ENCODE data around the gene STK17B. TPM values are rescaled to one million over a fixed set of nuclear protein-coding genes. Genes with fewer than 3 reads are reported as not detected.
A peak's percentile ranks its signal among the peaks of the same experiment; 100 is the strongest.

STK17B gene
- total RNA-seq, result 66.9 TPM
- long read RNA-seq, full-length matches to known transcripts, result 6 of 11 reads
- long read RNA-seq, partial matches to known transcripts, result 1 of 11 reads
- long read RNA-seq, other reads (novel, unspliced or antisense), result 4 of 11 reads

GRCh38 chr2:196171248-196171871 is at the start of gene STK17B:
Gene STK17B (minus strand): TSS chr2:196171578. CDS start chr2:196163383, 8,195 bp downstream.
- H3K27me3 ChIP-seq, result no peaks in the 10 kb centered on the region
- H3K4me1 ChIP-seq, result peaks cover 19% of the 10 kb centered on the region
- no peaks in the 10 kb centered on the region for H3K36me3 ChIP-seq
- ATAC-seq (peak; percentile 96), DNase-seq (peak; percentile 98)
- H3K27ac ChIP-seq, result peak within 1 kb of the TSS; percentile 97
- TF ChIP-seq, protein P1, sequence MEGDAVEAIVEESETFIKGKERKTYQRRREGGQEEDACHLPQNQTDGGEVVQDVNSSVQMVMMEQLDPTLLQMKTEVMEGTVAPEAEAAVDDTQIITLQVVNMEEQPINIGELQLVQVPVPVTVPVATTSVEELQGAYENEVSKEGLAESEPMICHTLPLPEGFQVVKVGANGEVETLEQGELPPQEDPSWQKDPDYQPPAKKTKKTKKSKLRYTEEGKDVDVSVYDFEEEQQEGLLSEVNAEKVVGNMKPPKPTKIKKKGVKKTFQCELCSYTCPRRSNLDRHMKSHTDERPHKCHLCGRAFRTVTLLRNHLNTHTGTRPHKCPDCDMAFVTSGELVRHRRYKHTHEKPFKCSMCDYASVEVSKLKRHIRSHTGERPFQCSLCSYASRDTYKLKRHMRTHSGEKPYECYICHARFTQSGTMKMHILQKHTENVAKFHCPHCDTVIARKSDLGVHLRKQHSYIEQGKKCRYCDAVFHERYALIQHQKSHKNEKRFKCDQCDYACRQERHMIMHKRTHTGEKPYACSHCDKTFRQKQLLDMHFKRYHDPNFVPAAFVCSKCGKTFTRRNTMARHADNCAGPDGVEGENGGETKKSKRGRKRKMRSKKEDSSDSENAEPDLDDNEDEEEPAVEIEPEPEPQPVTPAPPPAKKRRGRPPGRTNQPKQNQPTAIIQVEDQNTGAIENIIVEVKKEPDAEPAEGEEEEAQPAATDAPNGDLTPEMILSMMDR (IDR thresholded peaks at IDR 0.05), result peak; percentile 14
- H3K9me3 ChIP-seq, result no peaks in the 10 kb centered on the region
- intact Hi-C loops (cut with DNase I), result no loop called here
- H3K4me3 ChIP-seq, result peak within 1 kb of the TSS; percentile 92

DNA sequence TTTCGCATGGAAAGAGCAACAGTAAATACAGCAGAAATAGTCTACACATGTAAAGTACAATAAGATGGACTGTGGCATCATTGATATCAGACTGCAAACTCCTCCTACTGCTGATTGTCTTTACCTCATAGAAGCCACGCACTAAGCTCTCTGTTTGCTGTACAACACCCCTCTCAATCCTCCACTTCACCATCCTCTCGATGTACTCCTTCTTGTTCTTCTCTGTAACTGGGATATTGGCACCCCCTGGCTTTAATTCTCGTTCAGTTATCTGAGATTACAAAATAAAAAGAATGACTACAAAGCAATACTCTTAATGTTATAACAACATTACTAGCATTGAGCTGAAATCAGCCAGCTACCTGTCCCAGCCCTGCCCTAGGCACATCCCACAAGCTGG is 49.3 kb upstream of the STK17B start:
- no peak overlapping the region for H3K27ac ChIP-seq
- no peaks in the 10 kb centered on the region for H3K36me3 ChIP-seq
- ATAC-seq (peak; percentile 77), DNase-seq (no peak)
- no peak overlapping the region for H3K4me3 ChIP-seq
- intact Hi-C loops (cut with DNase I), result no loop called here
- no peaks in the 10 kb centered on the region for H3K27me3 ChIP-seq
- H3K4me1 ChIP-seq, result no peaks in the 10 kb centered on the region
- no peaks in the 10 kb centered on the region for H3K9me3 ChIP-seq
- TF ChIP-seq, protein P1 (IDR thresholded peaks at IDR 0.05), result no peak

- H3K27me3 ChIP-seq, result no peaks in the 10 kb centered on the region
- H3K4me3 ChIP-seq, result no peak overlapping the region
- H3K9me3 ChIP-seq, result no peaks in the 10 kb centered on the region
- no peaks in the 10 kb centered on the region for H3K36me3 ChIP-seq
- intact Hi-C loops (cut with DNase I), result no loop called here
- DNase-seq, result no peak
- ATAC-seq, result no peak
- H3K4me1 ChIP-seq, result no peaks in the 10 kb centered on the region
- TF ChIP-seq, protein P1 (IDR thresholded peaks at IDR 0.05), result no peak
- no peak overlapping the region for H3K27ac ChIP-seq
Observed at GRCh38 chr2:196219671-196220070, 48.3 kb upstream of the STK17B start.

GRCh38 chr2:196218106-196218505 is 46.7 kb upstream of the STK17B start:
- no peaks in the 10 kb centered on the region for H3K36me3 ChIP-seq
- no peaks in the 10 kb centered on the region for H3K27me3 ChIP-seq
- H3K4me1 ChIP-seq, result no peaks in the 10 kb centered on the region
- no peak for ATAC-seq
- intact Hi-C loops (cut with DNase I), result no loop called here
- H3K27ac ChIP-seq, result no peak overlapping the region
- no peak overlapping the region for H3K4me3 ChIP-seq
- TF ChIP-seq, protein P1 (IDR thresholded peaks at IDR 0.05), result no peak
- H3K9me3 ChIP-seq, result no peaks in the 10 kb centered on the region
- no peak for DNase-seq

- H3K27ac ChIP-seq, result no peak overlapping the region
- TF ChIP-seq, protein P1 (IDR thresholded peaks at IDR 0.05), result no peak
- no peaks in the 10 kb centered on the region for H3K9me3 ChIP-seq
- H3K4me1 ChIP-seq, result no peaks in the 10 kb centered on the region
- no peaks in the 10 kb centered on the region for H3K36me3 ChIP-seq
- ATAC-seq, result no peak
- DNase-seq, result no peak
- H3K4me3 ChIP-seq, result no peak overlapping the region
- H3K27me3 ChIP-seq, result no peaks in the 10 kb centered on the region
- intact Hi-C loops (cut with DNase I), result no loop called here
Observed at GRCh38 chr2:196217116-196217515, 45.7 kb upstream of the STK17B start.
